Activated effector memory CD4-positive, alpha-beta T cell treated with Interleukin-2 at 50 U/mL for 16 hours (primary cell): ENCODE results near the gene CNTNAP2.
"Not testable (repeated sequence)": the region's sequence is repeated elsewhere in the genome, so short reads cannot be mapped to it uniquely, and the experiment has no call there.

Experiments used
- DNase-seq: peaks from one replicate; pipeline ENCODE4 v3.0.0-alpha.2; 2020

The CNTNAP2 gene

DNA sequence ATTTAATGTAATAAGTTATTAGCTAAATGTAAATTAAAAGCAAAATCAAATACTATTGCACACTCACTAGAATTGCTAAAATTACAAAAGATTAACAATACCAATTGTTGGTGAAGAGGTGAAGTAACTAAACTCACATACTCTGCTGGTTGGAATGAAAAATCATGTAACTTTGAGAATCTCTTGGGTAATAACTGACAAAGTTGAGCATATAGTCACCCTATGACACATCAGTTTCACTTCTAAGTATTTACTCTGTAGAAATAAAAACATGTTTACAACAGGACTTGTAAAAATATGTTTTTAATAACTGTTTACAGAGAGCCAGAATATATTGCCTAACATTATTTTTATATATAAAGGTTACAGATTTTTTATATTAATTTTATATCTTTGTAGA is 33.6 kb downstream of the CNTNAP2 start:
- DNase-seq = no peak

DNA sequence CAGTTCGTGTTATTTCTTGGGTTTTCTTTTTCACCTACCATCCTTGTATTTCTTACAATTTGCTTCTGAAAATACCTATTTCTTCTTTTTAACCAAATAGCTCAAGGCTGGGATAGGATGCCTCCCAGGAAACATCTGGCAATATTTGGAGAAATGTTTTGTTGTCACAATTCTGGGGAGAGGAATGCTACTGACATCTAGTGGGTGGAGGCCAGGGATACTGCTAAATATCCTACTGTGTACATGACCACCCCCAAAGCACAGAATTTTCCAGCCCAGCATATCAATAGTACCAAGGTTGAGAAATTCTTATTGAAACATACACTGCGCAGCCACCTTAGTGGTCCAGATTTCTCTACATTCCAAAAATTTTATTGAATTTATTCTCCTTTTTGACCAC is 55.5 kb downstream of the CNTNAP2 start:
- DNase-seq = no peak

DNA sequence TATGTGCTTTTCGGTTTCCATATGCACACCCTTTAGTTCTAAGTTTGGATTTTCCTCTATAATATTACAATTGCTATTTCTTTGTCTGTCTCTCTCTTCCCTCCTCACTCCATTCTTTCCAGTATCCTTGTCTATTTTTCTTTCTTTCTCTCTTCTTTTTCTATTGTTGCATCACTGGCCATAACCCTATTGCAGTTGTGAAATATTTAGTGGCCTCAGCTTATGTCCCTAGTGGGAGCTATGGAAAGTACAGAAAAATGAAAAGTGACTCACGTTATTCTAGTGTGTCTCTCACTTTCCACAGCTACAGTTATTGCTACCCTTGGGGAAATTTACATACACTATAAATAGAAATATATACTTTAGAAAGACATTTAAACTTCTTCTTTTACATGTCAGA is 59.1 kb downstream of the CNTNAP2 start:
- DNase-seq = no peak

DNA sequence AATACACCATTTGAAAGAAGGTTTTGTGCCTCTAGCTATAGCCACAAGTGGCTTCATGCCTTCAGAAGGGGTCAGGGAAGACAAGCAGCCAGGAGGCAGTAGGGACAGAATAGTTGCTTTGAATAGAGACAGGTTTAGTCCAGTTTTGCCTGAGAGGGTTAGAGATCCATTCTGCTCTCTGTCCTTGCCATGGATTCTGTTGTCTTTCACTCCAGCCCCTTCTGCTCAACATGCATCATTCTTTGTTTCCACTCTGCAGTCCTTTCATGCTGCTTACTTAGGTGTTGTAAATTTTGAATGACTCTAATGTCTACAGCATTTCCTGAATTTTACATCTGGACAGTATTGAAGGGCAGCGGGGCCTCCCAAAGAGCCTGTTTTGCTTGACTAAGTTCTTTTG is 60.3 kb downstream of the CNTNAP2 start:
- no peak for DNase-seq

GRCh38 chr7:146177301-146177700 is 60.7 kb downstream of the CNTNAP2 start:
- no peak for DNase-seq

- DNase-seq = no peak
Measured at GRCh38 chr7:146185844-146186243, 69.2 kb downstream of the CNTNAP2 start.

- DNase-seq = not testable (repeated sequence)
Measured at GRCh38 chr7:146191428-146191827, 74.8 kb downstream of the CNTNAP2 start.

DNA sequence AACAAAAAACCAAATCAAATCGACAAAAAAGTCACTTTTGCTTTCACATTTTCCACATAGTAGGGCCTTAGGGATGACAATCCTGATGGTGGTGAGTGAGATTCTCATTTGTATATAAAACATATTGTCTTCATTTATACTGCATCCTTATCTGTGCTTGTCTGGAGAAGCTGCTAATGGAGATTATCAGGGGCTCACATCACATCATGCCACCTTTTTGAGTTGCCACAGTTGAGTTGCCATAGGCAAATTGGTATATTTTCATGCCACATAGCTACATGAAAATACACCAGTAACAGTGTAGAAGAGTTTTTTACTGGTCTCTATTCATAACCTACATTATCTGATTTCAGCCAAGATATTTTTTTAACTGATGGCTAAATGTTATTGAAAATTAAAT is 85.3 kb downstream of the CNTNAP2 start:
- DNase-seq = no peak

DNA sequence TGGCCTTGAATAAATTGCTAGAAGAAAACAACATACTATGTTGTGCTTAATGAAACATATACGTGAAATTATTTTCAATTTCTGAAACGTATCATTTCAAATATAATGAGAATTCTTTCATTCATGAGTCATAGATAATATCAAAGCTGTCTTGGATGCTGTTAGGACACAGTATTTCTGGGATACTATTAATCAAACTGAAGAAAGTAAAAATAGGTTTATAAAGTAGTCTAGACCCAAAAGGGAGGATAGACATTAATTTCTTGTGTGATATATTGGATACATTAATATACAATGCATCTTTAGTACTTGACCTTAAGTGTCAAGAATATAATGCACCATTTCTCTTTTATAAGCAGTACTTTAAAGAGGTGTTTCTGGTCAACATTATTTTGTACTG is 89.7 kb downstream of the CNTNAP2 start:
- DNase-seq = no peak

- no peak for DNase-seq
Measured at GRCh38 chr7:146208492-146208891, 91.9 kb downstream of the CNTNAP2 start.

DNA sequence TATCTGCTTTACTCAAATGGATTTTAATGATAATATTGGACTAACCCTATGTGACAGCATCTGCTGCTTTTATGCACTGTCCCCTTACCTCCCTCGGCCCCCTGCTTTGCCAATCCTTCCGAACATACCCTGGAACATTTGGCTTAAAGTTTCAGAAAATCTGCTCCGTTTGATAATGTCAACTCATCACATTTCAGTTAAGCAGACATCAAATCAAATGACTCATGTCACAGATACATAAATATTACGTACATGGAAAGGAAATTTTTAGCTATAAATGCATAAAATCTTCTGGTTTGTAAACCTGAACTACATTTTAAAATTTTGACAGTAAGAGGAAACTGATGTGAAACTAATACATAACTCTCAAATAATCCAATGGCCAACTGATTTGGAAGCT is 98.2 kb downstream of the CNTNAP2 start:
- DNase-seq = no peak

DNA sequence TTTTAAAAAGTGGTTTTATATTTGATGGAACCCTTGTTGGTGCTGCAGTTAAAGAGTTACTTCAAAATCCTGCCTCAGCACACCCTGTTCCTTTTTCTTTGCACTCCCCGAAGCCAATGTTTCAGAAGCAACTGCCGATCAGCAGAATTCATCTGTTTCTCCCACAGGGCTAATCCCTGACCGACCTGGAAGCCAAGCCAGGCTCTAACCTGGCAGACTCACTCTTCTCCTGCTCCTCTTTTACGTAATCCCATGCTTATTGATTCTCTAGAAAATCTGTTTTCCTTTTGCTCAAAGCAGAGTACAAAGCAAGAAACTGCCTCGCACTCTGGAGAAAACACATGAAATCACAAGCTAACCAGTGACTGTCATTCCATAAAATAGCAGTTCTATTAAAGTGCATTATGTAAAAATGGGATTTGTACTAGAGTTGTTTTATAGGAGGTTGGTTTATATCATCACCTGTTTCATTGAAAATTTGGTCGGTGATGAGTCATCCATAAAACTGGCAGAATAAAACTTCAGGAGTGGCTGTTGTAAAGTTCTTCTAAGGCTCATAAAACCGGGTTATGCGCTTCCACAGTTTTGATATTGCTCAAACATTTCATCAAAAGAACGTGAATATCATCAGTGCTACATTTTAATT is 99.9 kb downstream of the CNTNAP2 start:
- no peak for DNase-seq

DNA sequence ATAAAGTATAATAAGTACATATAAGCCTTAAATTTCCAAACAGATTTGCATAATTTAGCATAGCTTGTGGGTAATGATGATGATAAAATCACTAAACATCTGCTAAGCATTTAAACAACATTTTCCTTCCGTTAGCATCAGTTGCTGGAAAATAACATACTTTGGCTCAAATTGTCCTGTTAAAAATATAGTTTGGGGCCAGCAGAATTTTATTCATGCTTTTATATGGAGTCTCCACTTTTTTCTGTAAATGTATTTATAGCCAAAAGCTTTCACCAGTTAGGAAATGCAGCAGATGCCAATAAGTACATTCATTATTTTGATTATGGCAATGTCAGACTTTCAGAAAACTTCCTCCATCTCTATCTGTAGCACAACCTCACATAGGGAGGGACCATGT is 107.2 kb downstream of the CNTNAP2 start:
- DNase-seq = no peak

DNA sequence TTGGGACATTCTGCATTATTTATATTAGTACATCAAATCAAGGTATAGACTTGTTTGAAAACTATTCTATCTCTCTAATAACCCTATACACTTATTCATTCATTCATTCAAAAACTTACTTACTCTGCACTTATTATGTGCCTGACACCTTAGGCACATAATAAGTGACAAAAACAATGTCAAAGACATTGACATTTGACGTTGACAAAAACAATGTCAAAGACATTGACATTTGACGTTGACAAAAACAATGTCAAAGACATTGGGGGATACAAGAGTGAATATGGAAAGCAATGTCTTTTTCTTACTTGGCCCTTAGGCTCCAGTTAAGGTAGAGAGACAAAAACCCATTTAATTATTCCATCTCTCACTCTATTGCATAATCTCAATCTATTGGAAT is 116.0 kb downstream of the CNTNAP2 start:
- DNase-seq = no peak

- DNase-seq = no peak
Measured at GRCh38 chr7:146235195-146235594, 118.6 kb downstream of the CNTNAP2 start.

DNA sequence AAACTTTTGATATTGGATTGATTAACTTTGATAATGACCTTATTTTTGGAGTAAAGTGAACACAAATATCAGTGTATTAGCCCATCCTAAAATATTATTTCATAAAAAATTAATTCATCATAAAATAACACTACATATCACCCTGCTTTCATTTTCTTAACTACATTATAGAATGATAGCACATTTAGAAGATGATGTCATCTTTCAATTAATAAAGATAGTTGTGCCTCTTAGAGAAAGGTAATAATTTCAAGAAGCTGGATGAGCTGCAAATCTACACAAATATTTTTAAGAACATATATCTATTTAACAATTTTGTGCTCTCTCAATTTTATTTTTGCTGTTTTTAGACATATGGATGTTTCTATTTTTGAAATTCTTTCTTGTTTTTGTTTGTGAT is 126.1 kb downstream of the CNTNAP2 start:
- no peak for DNase-seq

GRCh38 chr7:146247991-146248390 is 131.4 kb downstream of the CNTNAP2 start:
- not testable (repeated sequence) for DNase-seq

DNA sequence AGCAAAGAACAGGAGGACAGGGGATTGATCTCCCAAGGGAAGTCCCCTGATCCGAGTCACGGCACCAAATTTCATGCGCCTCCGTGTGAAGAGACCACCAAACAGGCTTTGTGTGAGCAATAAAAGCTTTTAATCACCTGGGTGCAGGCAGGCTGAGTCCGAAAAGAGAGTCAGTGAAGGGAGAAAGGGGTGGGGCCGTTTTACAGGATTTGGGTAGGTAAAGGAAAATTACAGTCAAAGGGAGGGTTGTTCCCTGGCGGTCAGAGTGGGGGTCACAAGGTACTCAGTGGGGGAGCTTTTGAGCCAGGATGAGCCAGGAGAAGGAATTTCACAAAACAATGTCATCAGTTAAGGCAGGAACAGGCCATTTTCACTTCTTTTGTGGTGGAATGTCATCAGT is 132.1 kb downstream of the CNTNAP2 start:
- not testable (repeated sequence) for DNase-seq

DNA sequence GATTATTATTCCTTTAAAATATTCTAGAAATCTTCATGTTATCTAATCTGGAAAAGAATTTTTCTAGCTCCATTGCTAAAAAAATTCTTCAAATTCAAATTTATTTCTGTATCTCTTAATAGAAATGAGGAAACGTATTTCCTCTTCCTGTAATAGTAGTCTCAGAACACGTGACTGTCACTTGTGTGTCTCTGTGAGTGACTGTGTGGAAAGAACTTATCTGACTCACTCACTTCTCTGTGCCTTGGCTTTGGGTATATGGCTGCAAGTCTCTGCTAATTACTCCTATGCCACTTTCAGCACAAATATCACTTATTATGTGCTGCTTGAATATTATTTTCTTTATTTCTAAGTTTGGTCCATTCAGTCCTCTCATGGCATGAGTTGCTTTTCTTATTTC is 132.7 kb downstream of the CNTNAP2 start:
- no peak for DNase-seq

- DNase-seq = no peak
Measured at GRCh38 chr7:146255609-146256008, 139.0 kb downstream of the CNTNAP2 start.

GRCh38 chr7:146262527-146262926 is 145.9 kb downstream of the CNTNAP2 start:
- no peak for DNase-seq

DNA sequence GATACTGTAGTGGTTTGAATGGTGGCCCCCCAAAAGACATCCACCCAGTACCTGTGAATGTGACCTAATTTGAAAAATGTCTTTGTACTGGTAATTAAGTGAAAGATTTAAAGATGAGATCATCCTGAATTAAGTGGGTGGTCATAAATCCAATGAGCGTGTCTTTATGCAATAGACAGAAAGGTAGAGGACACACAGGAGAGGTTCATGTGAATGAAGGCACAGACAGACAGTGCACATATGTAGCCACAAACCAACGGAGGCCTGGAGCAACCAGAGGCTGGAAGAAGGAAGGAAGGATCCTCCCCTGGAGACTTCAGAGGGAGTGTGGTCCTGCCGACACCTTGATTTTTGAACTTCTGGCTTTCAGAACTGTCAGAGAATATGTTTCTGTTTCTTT is 160.3 kb downstream of the CNTNAP2 start:
- DNase-seq = no peak

DNA sequence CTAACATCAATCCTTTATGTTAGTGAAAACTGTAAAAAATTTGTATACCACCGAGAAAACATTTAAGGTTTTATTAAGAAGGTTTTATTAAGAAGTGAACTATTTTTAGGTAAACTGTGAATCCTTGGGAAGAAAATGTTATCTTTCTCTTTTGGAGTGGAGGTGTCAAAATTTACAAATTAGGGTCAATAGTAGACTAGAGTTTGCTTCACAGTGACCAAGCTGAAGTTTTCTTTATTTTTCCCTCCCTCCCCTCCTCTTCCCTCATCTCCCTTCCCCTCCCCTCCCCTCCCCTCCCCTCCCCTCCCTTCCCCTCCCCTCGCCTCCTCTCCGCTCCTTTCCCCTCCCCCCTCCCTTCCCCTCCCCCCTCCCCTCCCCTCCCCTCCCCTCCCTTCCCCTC is 168.8 kb downstream of the CNTNAP2 start:
- DNase-seq = no peak

DNA sequence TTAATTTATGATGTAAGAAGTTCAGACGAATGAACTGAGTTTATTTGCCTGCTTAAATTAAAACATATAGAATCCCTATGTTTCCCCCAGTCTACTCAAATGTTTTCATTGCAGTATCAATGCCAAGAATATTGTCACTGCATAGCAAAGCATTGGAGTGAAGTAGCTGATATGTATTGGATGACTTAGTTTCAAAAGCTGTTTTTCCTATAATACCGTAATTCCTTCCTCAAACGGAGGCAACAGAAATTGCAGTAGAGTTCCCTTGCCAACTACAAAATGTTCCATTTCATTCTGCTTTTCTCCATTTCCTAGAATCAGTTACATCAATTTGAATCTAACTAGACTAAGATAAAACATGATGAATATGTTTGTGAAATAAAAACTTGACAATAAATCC is 174.1 kb downstream of the CNTNAP2 start:
- no peak for DNase-seq

GRCh38 chr7:146291900-146292299 is 175.3 kb downstream of the CNTNAP2 start:
- DNase-seq = no peak

- no peak for DNase-seq
Measured at GRCh38 chr7:146296028-146296427, 179.4 kb downstream of the CNTNAP2 start.
